ENCODE data around the gene VAMP2.
"Not testable (repeated sequence)": the region's sequence is repeated elsewhere in the genome, so short reads cannot be mapped to it uniquely, and the experiment has no call there.

Gene VAMP2

DNA sequence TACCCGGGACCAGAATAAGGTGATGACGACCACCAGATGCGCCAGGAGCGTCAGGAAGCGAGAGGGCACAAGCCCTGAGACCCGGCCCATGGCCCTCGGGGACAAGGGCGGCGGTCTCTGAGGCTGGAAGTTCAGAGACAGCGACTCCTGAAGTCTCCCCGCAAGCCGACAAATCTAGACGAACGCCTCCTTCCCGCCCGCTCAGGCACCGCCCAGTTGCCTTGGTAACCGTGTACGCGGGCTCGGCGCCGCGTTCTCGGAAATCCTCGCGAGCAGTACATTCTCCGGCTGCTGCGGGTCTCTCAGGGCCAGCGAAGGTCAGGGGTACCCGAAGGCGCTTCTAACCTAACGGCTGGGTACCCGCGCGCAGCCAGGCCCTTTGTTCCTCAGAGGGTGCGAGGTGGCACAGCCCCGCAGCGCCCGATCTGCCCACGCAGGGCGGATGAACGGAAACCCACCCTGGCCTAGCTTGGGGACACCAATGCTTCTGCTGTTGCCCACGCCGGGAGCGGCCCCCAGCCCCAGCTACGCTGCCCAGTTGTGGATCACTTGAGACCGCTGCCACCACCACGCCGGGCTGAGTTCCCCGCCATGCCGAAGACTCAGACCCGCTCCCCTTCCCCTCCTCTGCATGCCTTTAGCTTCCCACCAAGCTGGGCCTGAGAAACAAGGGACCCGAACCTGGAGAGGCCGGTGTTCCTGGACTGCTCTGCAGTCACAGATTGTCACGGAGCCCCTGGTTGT, 13.6 kb upstream of the VAMP2 start, which contains the start of gene TMEM107:
TSS of gene TMEM107 (minus strand) at position 184 of the 744 bp plus-strand sequence. CDS start at position 90, 94 bp downstream.
- TF ChIP-seq, protein P1, sequence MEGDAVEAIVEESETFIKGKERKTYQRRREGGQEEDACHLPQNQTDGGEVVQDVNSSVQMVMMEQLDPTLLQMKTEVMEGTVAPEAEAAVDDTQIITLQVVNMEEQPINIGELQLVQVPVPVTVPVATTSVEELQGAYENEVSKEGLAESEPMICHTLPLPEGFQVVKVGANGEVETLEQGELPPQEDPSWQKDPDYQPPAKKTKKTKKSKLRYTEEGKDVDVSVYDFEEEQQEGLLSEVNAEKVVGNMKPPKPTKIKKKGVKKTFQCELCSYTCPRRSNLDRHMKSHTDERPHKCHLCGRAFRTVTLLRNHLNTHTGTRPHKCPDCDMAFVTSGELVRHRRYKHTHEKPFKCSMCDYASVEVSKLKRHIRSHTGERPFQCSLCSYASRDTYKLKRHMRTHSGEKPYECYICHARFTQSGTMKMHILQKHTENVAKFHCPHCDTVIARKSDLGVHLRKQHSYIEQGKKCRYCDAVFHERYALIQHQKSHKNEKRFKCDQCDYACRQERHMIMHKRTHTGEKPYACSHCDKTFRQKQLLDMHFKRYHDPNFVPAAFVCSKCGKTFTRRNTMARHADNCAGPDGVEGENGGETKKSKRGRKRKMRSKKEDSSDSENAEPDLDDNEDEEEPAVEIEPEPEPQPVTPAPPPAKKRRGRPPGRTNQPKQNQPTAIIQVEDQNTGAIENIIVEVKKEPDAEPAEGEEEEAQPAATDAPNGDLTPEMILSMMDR (IDR thresholded peaks at IDR 0.05; ENCODE audit: low read depth, low read length): 0 out of 2 replicates have a peak, but pooled peaks have one; percentile 16
- Histone ChIP-seq H3K27ac (peak within 1 kb of the TSS; percentile 89), H3K36me3 (no peaks in the 10 kb centered on the region), H3K4me3 (ENCODE audit: low read depth, low read length) (peak within 1 kb of the TSS; percentile 65), H3K9me3 (ENCODE audit: severe bottlenecking) (no peaks in the 10 kb centered on the region), H3K27me3 (ENCODE audit: insufficient read depth, low read depth, severe bottlenecking) (no peaks in the 10 kb centered on the region)
- DNase-seq: peak; percentile 91

DNA sequence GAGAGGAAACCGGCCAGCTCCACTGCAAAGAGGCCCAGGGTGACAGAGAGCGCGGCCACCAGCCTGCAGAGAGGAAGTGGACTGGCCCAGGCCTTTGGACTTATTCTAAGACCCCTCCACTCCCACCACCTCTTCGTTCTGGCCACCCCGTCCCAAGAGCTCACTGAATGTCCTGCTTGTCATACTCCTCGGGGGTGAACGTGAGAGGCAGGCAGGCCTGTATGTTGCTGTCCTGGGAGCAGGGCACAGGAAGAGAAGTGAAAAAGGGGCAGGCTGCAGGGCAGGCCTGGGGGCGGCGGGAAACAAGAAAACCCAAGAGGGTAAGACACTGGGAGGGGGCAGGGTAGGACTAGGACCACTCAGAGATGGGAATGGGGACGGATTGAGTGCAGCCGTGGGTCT, 13.0 kb upstream of the VAMP2 start:
- Histone ChIP-seq H3K9me3 (ENCODE audit: severe bottlenecking) (no peaks in the 10 kb centered on the region), H3K27me3 (ENCODE audit: insufficient read depth, low read depth, severe bottlenecking) (no peaks in the 10 kb centered on the region), H3K4me3 (ENCODE audit: low read depth, low read length) (peak overlapping the region; percentile 65), H3K36me3 (no peaks in the 10 kb centered on the region), H3K27ac (peak overlapping the region; percentile 89)
- no peak for DNase-seq
- TF ChIP-seq, protein P1 (IDR thresholded peaks at IDR 0.05; ENCODE audit: low read depth, low read length): no peak

DNA sequence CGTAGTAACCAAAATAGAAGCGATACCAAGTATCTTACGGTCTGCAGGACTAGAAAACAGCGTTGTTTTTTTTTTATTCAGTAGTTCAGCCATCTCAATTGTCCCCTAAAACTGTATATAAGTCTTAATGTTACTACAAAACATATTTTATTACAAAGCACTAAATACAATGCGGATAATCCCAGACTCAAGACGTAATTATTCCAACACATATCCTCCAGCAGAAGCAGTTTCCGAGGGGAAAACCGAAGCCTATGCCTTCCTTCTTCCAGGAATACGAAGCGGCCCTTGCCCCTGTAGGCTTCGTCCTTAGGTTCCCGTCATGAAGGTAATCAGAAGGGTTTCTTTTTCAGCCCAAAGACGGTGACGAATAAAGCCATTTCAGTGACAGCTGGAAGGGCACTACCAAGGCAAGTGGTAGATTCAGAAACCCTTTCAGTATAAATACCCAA, 11.1 kb upstream of the VAMP2 start:
- TF ChIP-seq, protein P1 (IDR thresholded peaks at IDR 0.05; ENCODE audit: low read depth, low read length): no peak

DNA sequence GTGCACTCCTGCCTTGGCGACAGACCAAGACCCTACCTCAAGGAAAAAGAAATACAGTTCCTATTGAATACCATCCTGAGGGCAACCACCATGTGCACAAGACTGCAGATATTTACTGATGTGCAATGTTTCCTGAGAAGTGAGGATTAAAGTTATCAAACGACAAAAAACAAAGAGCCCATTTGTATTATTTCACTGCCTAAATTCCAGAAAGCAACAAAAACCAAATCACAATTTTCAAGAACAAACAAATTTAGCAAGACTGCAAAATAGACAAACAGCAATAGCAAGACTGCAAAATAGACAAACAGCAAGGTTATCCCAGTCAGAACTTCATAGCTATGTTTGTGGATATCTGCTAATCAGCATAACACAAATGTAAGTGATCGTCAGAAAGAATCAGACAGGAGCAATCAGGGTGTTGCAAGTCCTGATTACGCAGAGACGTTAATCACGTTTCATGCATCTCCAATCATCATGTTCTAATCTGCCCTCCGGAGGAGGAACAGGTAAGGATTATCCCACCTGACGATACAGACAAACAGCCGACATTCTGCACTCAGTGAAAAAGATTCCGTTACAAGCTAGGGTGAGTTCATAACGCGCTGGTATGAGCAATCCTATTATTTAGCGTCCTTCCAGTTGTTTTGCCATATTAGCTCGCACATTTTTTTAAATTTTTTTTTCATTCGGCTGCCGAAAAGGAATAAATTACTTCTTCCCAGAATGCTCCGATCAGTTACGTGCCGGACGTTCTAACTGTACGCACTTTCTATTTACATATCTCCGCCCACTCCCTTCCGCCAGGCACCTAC, 10.5 kb upstream of the VAMP2 start:
- TF ChIP-seq, protein P1 (IDR thresholded peaks at IDR 0.05; ENCODE audit: low read depth, low read length): no peak
- DNase-seq: peak; percentile 84
- H3K36me3 ChIP-seq: no peaks in the 10 kb centered on the region
- H3K9me3 ChIP-seq (ENCODE audit: severe bottlenecking): no peaks in the 10 kb centered on the region
- H3K27ac ChIP-seq: peak overlapping the region; percentile 99
- H3K4me3 ChIP-seq (ENCODE audit: low read depth, low read length): peak overlapping the region; percentile 50
- H3K27me3 ChIP-seq (ENCODE audit: insufficient read depth, low read depth, severe bottlenecking): no peaks in the 10 kb centered on the region

More for the DNA sequence above, 11.1 kb upstream of the VAMP2 start:
- Histone ChIP-seq H3K36me3 (no peaks in the 10 kb centered on the region), H3K27ac (peak overlapping the region; percentile 99), H3K9me3 (ENCODE audit: severe bottlenecking) (no peaks in the 10 kb centered on the region), H3K27me3 (ENCODE audit: insufficient read depth, low read depth, severe bottlenecking) (no peaks in the 10 kb centered on the region), H3K4me3 (ENCODE audit: low read depth, low read length) (peak overlapping the region; percentile 50)
- DNase-seq: no peak

DNA sequence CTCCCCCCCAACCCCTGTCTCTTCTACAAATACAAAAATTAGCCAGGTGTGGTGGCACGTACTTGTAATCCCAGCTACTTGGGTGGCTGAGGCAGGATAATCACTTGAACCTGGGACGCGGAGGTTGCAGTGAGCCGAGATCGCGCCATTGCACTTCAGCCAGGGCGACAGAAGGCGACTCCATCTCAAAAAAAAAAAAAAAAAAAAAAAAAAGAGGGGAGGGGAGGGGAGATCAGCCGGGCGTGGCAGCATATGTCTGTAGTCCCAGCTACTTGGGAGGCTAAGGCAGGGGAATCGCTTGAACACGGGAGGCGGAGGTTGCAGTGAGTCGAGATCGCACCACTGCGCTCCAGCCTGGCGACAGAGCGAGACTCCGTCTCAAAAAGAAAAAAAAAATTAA, 7.4 kb upstream of the VAMP2 start:
- not testable (repeated sequence) for H3K27me3 ChIP-seq (ENCODE audit: insufficient read depth, low read depth, severe bottlenecking); H3K36me3 ChIP-seq; H3K9me3 ChIP-seq (ENCODE audit: severe bottlenecking)
- H3K27ac ChIP-seq: peak overlapping the region; percentile 66
- H3K4me3 ChIP-seq (ENCODE audit: low read depth, low read length): peak overlapping the region; percentile 51
- DNase-seq: peak; percentile 80

DNA sequence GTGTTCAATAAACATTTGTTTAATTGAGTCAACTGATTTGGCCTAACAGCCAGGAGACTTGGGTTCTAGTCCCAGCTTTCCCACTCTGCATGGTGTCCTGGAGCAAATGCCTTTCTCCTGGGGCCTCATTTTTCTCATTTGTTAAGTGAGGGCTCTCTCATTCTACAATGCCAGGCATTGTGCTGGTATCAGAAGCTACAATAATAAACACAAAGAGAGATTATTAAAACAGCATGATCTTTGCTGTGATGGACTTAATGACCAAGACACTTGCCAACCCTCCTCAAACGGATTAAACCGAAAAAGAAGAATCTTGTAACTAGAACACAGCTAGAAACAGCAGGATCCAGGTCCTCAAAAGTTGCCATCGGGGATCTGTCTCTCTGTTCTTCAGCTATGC, 4.8 kb upstream of the VAMP2 start:
- no peak overlapping the region for H3K4me3 ChIP-seq (ENCODE audit: low read depth, low read length)
- TF ChIP-seq, protein P1 (IDR thresholded peaks at IDR 0.05; ENCODE audit: low read depth, low read length): no peak
- no peaks in the 10 kb centered on the region for H3K27me3 ChIP-seq (ENCODE audit: insufficient read depth, low read depth, severe bottlenecking)
- peaks cover 1% of the 10 kb centered on the region; the same call in 1 of the 2 replicates for H3K36me3 ChIP-seq
- H3K9me3 ChIP-seq (ENCODE audit: severe bottlenecking): no peaks in the 10 kb centered on the region
- H3K27ac ChIP-seq: no peak overlapping the region
- no peak for DNase-seq
